ENCODE measurements around the gene MCC.

The MCC gene

GRCh38 chr5:113132564-113132963, 355.7 kb downstream of the MCC start:
- DNase-seq, result no peak

- DNase-seq, result no peak
These were observed 359.5 kb downstream of the MCC start for GRCh38 chr5:113128641-113129330.

- no peak for DNase-seq
These were observed 360.2 kb downstream of the MCC start for GRCh38 chr5:113128082-113128481.

DNA sequence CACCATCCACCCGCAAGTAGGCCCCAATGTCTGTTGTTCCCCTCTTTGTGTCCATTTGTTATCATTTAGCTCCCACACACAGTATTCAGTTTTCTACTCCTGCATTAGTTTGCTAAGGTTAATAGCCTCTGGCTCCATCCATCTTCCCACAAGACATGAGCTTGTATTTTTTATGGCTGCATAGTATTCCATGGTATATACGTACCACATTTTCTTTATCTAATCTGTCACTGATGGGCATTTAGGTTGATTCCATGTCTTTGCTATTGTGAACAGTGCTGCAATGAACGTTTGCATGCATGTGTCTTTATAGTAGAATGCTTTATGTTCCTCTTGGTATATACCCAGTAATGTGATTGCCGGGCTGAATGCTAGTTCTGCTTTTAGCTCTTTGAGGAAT, 361.2 kb downstream of the MCC start:
- peak in 1 of 2 donors; percentile 12 for DNase-seq

DNA sequence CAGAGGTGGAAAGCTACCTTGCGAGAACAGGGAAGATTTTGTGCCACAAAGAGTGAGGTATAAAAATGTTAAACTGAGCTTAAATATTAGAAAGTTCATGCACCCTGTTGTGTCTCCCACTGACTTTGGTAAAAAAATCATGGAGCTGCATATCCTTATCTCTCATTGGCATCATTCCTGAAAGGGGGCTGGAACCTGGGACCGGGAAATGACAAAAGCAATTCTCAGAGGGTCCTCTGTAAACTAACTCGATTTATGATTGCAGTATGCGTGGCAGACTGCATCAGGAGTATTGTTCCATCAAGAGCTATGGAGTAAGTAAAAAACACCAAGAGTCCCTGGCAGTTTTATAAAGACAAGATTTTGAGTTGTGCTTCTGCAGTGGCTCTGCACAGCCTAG, 362.9 kb downstream of the MCC start:
- DNase-seq, result no peak

DNA sequence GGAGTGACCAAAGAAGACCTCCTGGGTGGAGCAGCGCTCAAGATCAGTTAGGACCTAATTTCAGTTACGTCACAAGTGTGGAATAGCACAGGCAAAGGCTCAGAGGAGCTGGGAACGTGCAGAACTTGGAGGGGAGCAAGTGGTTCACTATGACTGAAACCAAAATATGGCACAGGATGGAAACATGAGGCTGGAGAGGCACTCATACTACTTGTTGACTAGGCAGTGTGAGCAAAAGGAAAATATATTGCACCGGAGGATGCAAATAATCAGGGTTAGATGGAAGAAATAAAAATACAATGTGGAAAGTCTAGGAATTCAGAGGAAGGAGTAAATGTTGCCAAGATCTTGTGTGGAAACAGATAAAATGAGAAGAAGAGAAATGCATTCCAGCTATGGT, 363.3 kb downstream of the MCC start:
- no peak for DNase-seq

DNA sequence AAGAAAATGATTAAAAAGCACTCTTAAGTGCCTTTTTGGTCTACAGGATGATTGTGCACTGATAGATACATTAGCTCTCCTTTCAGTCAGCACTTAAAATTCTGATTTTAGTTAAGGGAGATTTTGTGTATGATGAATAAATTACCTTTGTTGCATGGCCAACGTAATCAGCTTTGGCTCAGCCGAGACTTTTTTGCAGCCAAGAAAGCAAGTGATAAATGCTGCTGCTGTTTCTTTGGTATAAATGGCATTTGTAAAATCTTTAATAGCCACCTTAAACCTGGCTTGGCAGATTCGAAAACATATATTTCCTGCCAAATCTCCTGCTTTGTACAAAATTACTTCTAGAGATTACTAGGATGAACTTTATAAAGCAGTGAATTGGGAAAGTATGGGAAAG, 364.0 kb downstream of the MCC start:
- DNase-seq, result no peak

GRCh38 chr5:113123618-113124017, 364.6 kb downstream of the MCC start:
- no peak for DNase-seq

- DNase-seq, result no peak
These were observed 366.2 kb downstream of the MCC start for GRCh38 chr5:113122053-113122452.

- DNase-seq, result peak in 1 of 2 donors; percentile 12
These were observed 368.9 kb downstream of the MCC start for GRCh38 chr5:113119246-113119924.

DNA sequence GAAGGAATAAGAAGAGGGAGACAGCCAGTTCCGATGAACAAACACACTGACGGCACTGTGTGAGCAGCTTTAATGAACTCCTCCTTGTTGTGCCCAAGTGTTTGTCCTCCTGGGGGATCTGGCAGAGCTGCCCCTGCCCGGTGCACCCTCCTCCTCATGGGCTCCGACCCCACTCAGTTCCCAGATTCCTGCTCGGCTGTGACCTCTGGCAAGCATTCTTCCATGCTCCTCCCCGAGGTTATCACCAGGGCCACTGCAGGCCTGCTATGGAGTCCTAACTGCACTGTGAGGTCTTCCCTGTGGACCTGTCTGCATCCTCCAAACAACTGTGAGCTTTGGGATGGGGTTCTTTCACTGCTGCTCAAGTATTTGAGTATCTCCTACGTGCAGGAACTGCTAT, 369.5 kb downstream of the MCC start:
- DNase-seq, result no peak

GRCh38 chr5:113118298-113118697, 370.0 kb downstream of the MCC start:
- no peak for DNase-seq

- DNase-seq, result no peak
These were observed 370.6 kb downstream of the MCC start for GRCh38 chr5:113117543-113118115.

DNA sequence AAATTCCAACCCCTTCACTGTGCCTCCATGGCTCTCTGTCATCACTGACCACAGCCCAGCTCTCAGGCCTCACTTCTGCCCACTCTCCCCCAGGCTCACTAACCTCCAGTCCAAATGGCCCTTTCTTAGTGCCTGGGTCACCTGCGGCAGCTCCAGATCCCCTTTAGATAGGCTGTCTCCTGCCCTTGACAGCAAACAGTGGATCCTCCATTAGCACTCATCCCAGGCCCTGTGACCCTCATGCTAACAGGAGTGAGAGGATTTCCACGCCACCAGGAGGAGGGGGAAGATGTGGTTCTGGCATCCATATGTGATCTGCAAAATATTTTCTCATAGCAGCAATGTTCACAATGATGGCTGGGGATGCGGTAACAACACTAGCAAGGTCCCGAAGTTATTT, 372.3 kb downstream of the MCC start:
- DNase-seq, result no peak

DNA sequence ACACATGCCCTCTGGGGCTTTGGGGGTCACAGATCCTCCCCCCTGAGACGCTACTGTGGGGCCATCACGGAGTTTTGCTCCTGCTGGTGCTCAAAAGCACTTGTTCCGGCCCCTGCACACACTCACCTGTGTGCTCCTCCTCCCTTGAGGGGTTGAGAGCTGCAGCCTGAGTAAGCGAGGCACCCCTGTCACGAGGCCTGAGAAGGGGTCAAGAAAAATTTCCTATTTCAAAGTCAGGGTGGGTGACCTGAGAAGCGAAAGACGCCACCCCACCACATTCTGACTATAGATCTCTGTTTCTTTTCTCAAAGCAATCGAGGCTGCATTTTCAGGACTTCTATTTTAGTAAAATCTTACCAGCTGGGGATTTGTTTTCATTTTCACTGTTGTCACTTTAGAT, 373.2 kb downstream of the MCC start:
- DNase-seq, result no peak

DNA sequence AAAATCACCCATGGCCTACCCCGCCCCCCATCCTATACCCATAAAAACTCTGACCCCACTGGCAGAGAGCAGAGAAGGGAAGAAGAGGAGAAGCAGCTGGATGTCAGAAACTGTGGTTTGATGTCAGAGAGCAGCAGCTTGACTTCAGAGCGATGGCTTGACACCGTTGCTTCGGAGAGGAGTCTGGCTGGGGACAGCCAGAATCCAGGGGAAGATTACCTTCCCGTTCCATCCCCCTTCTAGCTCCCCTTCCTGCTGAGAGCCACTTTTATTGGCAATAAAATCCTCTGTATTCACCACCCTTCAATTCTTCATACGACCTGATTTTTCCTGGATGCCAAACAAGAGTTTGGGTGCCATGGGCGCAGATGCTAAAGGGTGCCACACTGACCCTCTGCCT, 373.7 kb downstream of the MCC start:
- DNase-seq, result no peak

GRCh38 chr5:113112435-113112834, 375.8 kb downstream of the MCC start:
- no peak for DNase-seq

DNA sequence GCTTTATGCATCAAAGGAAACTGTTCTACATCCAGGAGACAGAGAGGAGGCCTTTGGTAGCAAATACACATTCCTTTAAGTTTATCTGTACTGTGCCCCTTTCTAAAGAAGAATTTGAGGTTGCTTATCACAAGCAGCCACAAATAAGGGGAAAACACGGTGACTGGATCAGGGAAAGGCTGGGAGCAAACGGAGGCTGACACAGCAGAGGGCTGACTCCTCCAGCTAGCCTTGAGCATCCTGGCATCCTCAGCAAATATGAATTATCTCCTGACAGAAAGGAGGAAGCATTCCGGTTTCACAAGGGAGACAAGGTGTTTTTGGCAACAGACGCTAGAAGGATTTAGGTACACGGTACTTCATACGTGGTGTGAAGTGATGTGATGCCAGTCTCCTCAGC, 378.1 kb downstream of the MCC start:
- DNase-seq, result no peak

DNA sequence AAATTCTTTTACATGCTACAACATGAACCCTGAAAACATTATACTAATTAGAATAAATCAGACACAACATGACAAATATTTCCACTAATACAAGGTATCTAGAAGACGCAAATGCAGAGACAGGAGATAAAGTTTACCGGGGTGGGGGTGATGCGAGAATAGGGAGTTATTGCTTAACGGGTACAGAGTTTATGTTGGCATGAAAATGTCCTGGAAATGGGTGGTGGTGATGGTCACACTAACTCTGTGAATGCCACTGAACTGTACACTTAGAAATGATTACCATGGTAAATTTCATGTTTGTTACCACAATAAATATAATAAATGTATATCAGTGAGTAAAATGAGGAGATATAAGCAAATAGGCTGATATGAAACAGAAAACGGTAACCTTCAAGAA, 378.9 kb downstream of the MCC start:
- DNase-seq, result no peak

- DNase-seq, result no peak
These were observed 379.8 kb downstream of the MCC start for GRCh38 chr5:113108485-113108884.

GRCh38 chr5:113106821-113107220, 381.4 kb downstream of the MCC start:
- no peak for DNase-seq

DNA sequence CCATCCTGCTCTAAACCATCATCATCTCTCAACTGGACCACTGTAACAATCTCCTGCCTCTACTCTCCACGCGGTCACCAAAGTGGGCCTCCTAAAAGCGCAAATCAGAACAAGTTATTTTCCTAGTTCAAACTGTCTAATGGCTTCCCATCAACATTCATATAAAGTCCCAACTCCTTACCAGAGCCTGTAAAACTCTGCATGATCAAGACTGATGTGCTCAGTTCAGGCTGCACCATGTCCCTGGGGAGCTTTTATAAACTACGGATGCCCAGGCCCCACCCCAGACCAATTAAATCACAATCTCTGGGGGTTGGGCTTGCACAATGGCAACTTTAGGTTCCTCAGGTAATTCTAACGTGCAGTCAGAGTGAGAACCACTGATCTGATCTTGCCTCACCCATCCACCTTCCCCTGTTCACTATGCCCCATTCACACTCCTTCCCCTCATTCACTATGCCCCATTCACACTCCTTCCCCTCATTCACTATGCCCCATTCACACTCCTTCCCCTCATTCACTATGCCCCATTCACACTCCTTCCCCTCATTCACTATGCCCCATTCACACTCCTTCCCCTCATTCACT, 382.5 kb downstream of the MCC start:
- DNase-seq, result no peak

DNA sequence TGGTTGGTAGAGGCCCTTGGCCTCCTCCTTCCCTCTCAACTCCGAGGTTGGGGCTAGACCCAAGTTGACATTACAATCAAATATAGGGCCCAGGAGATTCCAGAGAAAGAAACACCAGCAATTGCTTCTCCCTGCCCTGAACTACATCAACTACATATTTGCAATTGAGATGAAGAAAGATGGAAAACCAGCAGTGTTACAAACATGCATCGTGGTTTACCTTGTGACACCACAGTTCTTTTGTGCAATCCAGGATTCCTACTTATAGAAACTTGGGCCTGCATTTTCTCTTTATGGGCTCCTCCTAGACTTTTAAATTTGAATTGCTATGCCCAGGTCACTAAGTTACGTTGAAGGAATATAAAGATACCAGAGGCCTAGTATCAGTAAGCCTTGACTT, 384.9 kb downstream of the MCC start:
- DNase-seq, result no peak

DNA sequence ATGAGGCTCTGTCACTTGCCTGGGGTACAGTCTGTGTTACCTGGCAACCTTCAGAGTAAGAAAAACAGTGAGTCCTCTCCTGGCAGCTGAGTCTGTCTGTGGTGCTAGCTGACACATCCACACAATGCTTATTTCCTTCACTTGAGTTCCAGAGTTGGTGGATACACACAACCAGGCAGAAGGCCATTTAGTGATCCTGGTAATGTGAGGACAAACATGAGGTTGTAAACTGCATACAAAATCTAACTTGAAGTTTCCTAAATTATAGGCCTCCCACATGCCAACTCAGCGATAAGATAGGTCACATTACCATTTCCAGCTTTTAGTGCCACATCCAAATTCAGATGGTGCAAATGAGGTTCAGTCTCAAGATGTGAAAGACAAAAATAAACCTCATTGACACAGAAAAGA, 386.1 kb downstream of the MCC start:
- DNase-seq, result no peak

Data from inflammatory macrophage (primary cell).